Activated T-cell treated with anti-CD3 and anti-CD28 coated beads, Interleukin-2, amount 50 U/mL, for 4 hours (primary cell): Measurements from ENCODE around the gene DRG2. TPM values are rescaled to one million over a fixed set of nuclear protein-coding genes. Genes with fewer than 3 reads are reported as not detected.

ENCODE experiments used
- ATAC-seq, 2 donors: fragments of 200-7000 bp; cut with Tn5 transposase; one replicate each; pipeline ENCODE4 v1.10.0; 2021
- DNase-seq: peaks from one replicate; pipeline ENCODE4 v3.0.0-alpha.2; 2020
- H3K27me3 Mint-ChIP-seq: one replicate; pipeline ENCODE4 v1.8.0; 2021; ENCODE audit warnings: low read depth, mixed read lengths
- H3K36me3 Mint-ChIP-seq: one replicate; pipeline ENCODE4 v1.8.0; 2022; ENCODE audit warnings: mixed read lengths; ENCODE audit not compliant: insufficient read depth
- H3K4me1 Mint-ChIP-seq: one replicate; pipeline ENCODE4 v1.8.0; 2021; ENCODE audit warnings: low read depth, mixed read lengths
- H3K4me3 Mint-ChIP-seq: one replicate; pipeline ENCODE4 v1.8.0; 2021; ENCODE audit warnings: mild to moderate bottlenecking, moderate library complexity, mixed read lengths
- H3K9me3 Mint-ChIP-seq: one replicate; pipeline ENCODE4 v1.8.0; 2021; ENCODE audit warnings: mixed read lengths
- total RNA-seq, 3 donors: library from RNA; stranded (reverse); gene quantifications; one replicate each; pipeline ENCODE4 v1.2.1, GENCODE V29; 2021

The DRG2 gene
- total RNA-seq, 3 donors from 2014 or later: 68.5 to 72.0 (median 70.6) TPM

GRCh38 chr17:18117533-18117932, 29.8 kb downstream of the DRG2 start:
- Mint-ChIP-seq H3K36me3 (peaks cover 2% of the 10 kb centered on the region), H3K27me3 (no peaks in the 10 kb centered on the region), H3K9me3 (peaks cover 4% of the 10 kb centered on the region), H3K4me1 (no peaks in the 10 kb centered on the region), H3K4me3 (no peak overlapping the region)
- no peak for DNase-seq
- no peak for ATAC-seq

DNA sequence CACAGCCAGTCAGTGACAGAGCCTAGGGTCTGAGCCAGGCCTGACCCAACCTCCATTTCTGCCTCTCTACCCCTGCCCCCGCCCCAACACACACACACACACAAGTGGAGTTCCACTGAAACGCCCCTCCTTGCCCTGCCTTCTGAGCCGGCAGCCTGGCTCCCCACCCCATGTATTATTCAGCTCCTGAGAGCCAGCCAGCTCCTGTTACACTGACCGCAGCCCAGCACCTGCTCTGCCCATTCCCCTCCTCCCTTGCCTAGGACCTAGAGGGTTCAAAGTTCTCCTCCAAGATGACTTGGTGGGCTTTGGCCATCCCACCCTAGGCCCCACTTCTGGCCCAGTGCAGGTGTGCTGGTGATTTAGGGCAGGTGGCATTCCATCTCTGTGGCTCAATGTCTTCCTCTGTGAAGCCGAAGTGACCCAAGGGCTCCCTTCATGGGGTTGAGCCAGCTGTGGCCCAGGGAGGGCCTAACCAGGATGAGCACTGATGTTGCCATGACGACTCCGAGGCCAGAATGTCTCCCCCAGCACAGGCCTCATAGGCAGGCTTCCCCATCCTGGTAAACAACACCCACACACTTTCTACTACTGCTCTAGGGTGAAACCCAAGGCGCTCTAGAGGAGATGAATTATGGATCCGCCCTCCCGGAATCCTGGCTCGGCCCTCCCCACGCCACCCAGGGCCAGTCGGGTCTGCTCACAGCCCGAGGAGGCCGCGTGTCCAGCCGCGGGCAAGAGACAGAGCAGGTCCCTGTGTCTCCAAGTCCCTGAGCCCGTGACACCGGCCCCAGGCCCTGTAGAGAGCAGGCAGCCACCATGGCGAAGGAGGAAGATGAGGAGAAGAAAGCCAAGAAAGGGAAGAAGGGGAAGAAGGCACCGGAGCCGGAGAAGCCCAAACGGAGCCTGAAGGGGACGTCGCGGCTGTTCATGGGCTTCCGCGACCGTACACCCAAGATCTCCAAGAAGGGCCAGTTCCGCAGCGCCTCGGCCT, 30.5 kb downstream of the DRG2 start:
- Mint-ChIP-seq H3K4me3 (no peak overlapping the region), H3K36me3 (peaks cover 2% of the 10 kb centered on the region), H3K27me3 (no peaks in the 10 kb centered on the region), H3K9me3 (peaks cover 4% of the 10 kb centered on the region), H3K4me1 (no peaks in the 10 kb centered on the region)
- no peak for DNase-seq
- ATAC-seq: no peak

GRCh38 chr17:18119166-18119745, 31.5 kb downstream of the DRG2 start:
- DNase-seq: no peak
- peaks cover 2% of the 10 kb centered on the region for H3K36me3 Mint-ChIP-seq
- ATAC-seq: no peak
- H3K4me3 Mint-ChIP-seq: no peak overlapping the region
- peaks cover 4% of the 10 kb centered on the region for H3K9me3 Mint-ChIP-seq
- no peaks in the 10 kb centered on the region for H3K27me3 Mint-ChIP-seq
- H3K4me1 Mint-ChIP-seq: no peaks in the 10 kb centered on the region

- no peaks in the 10 kb centered on the region for H3K27me3 Mint-ChIP-seq
- peaks cover 4% of the 10 kb centered on the region for H3K9me3 Mint-ChIP-seq
- peaks cover 2% of the 10 kb centered on the region for H3K36me3 Mint-ChIP-seq
- H3K4me3 Mint-ChIP-seq: no peak overlapping the region
- no peaks in the 10 kb centered on the region for H3K4me1 Mint-ChIP-seq
- DNase-seq (no peak), ATAC-seq (no peak)
Observed at GRCh38 chr17:18119938-18120337, 32.2 kb downstream of the DRG2 start.

DNA sequence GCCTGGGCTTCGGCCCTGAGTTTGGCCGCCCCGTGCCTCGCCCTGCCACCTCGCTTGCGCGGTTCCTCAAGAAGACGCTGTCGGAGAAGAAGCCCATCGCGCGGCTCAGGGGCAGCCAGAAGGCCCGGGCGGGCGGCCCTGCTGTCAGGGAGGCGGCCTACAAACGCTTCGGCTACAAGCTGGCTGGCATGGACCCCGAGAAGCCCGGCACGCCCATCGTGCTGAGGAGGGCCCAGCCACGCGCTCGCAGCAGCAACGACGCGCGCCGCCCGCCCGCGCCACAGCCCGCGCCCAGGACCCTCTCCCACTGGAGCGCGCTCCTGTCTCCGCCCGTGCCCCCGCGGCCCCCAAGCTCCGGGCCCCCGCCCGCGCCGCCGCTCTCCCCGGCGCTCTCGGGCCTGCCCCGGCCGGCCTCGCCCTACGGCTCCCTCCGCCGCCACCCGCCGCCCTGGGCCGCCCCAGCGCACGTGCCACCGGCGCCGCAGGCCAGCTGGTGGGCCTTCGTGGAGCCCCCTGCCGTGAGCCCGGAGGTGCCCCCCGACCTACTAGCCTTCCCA, 32.8 kb downstream of the DRG2 start:
- ATAC-seq (no peak), DNase-seq (no peak)
- Mint-ChIP-seq H3K4me3 (no peak overlapping the region), H3K36me3 (peaks cover 2% of the 10 kb centered on the region), H3K9me3 (peaks cover 4% of the 10 kb centered on the region), H3K27me3 (no peaks in the 10 kb centered on the region), H3K4me1 (no peaks in the 10 kb centered on the region)

DNA sequence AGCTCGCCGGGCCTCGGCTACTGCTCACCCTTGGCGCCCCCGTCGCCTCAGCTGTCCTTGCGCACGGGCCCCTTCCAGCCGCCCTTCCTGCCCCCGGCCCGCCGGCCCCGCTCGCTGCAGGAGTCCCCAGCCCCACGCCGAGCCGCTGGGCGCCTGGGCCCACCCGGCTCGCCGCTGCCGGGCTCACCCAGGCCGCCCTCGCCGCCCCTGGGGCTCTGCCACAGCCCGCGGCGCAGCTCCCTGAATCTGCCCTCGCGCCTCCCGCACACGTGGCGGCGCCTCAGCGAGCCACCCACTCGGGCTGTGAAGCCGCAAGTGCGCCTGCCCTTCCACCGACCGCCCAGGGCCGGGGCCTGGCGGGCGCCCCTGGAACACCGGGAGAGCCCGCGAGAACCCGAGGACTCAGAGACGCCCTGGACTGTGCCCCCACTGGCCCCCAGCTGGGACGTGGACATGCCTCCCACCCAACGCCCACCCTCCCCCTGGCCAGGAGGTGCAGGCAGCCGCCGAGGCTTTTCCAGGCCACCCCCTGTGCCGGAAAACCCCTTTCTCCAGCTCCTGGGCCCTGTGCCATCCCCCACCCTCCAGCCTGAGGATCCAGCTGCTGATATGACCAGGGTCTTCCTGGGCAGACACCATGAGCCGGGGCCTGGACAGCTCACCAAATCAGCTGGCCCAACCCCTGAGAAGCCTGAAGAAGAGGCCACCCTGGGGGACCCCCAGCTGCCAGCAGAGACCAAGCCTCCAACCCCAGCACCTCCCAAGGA, 33.6 kb downstream of the DRG2 start:
- no peak overlapping the region for H3K4me3 Mint-ChIP-seq
- H3K27me3 Mint-ChIP-seq: no peaks in the 10 kb centered on the region
- peaks cover 4% of the 10 kb centered on the region for H3K9me3 Mint-ChIP-seq
- DNase-seq: no peak
- no peaks in the 10 kb centered on the region for H3K4me1 Mint-ChIP-seq
- ATAC-seq: no peak
- H3K36me3 Mint-ChIP-seq: peaks cover 2% of the 10 kb centered on the region

DNA sequence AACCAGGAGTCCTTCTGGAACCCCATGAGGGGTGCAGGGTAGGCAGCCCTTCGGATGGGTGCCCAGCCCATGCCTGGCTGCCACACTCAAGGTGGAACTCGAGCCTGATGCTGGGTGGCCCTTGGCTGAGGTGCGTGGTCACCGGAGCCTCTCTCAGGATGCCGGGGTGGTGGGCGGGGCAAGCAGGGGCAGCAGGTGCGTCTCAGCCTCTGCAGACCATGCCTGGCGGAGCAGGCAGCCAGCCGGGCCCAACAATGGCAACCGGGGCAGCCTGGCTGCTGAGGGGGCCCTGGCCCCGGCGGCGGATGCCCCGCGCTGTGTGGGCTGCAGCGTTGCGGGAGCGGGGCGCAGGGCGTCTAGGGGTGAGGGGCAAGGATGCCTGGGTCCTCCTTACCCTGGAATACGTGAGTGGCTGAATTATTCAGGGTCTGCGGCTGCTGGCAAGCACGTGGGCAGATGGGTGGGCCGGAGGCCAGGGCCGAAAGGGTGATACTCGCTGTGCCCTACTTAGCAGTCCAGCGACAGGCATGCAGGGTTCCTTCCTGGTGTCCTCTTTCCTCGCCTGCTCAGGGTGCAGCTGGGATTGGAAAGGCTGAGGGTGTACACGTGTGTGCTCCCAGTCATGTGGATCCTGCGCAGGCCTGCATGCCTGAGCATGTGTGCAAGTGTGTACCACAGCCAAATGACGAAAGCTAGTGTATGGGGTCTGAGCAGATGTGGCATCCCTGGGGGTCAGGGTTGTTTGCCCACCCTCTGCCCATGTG, 35.4 kb downstream of the DRG2 start:
- ATAC-seq: no peak
- Mint-ChIP-seq H3K36me3 (peaks cover 2% of the 10 kb centered on the region), H3K27me3 (no peaks in the 10 kb centered on the region), H3K9me3 (peaks cover 4% of the 10 kb centered on the region), H3K4me3 (no peak overlapping the region), H3K4me1 (no peaks in the 10 kb centered on the region)
- DNase-seq: no peak

DNA sequence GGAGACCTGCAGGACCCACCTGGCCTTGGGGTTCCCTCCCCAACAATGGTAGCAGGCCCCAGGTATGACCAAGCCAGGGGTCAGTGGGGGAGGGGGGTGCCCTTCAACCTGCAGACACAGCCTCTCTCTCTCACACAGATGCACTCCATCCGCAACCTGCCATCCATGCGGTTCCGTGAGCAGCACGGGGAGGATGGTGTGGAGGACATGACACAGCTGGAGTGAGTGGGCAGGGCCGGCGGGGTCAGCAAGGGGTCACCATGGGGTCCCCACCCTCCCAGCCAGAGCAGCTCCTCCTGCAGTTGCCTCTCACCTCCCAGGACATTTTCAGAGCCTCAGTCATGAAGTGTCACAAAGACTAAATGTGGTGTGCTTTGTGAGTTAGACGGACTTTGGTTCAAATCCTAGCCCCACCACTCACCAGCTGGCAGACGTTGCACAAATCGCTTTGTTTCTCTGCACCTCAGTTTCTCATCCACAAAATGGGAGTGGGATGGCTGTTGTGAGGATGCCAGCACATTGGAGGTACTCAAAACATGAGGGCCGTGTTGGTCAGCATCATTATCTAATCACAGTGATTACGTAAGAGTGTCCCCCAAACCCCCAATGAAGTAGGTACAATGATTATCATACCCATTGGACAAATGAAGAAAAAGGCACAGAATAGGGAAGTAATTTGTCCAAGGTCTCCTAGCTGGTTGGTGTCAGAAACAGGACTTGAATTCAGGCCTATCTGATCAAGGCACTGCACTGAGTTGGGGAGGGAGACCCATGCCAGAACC, 36.8 kb downstream of the DRG2 start:
- H3K4me1 Mint-ChIP-seq: no peaks in the 10 kb centered on the region
- H3K27me3 Mint-ChIP-seq: no peaks in the 10 kb centered on the region
- H3K4me3 Mint-ChIP-seq: no peak overlapping the region
- ATAC-seq (no peak), DNase-seq (no peak)
- peaks cover 2% of the 10 kb centered on the region for H3K36me3 Mint-ChIP-seq
- peaks cover 3% of the 10 kb centered on the region for H3K9me3 Mint-ChIP-seq

DNA sequence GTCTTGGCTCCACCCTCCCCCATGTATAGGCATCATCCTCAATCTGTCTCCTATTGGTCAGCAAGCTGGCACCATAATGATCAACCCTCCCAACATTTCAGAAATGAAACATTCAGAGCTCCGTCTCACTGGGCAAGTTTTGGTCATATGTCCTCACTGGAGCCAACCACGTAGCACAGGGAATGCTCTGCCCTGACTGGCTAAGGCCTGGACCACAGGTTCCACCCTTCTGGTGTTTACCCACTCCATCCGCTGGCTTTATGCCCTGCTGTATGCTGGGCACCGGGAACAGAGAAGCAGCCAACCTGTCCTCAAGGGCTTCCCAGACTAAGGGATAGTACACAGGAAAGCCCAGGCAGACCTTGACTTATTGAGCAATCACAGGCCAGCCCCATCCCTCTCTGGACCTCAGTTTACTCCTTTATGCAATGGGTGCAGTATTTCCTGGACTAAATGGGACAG, 41.3 kb downstream of the DRG2 start:
- H3K4me3 Mint-ChIP-seq: no peak overlapping the region
- H3K4me1 Mint-ChIP-seq: no peaks in the 10 kb centered on the region
- DNase-seq (no peak), ATAC-seq (no peak)
- H3K36me3 Mint-ChIP-seq: no peaks in the 10 kb centered on the region
- H3K27me3 Mint-ChIP-seq: no peaks in the 10 kb centered on the region
- no peaks in the 10 kb centered on the region for H3K9me3 Mint-ChIP-seq

DNA sequence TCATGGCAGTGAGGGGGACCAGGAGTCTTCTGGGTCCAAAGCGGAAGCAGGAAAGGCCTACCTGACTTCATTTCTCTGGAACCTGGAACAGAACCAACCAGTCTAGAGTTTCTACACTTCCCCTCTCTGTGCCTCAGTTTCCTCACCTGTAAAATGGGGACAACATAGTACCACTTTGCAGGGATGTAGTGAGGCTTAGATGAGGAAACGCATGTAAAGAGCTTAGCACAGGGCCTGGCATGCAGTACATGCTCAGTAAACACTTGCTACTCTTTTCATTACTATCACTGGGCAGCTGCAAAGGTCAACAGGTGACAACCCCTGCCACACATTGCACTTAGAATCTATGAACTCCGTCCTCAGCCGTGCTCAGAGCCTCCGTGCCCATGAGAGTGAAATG, 45.0 kb downstream of the DRG2 start:
- Mint-ChIP-seq H3K36me3 (no peaks in the 10 kb centered on the region), H3K27me3 (no peaks in the 10 kb centered on the region), H3K4me1 (no peaks in the 10 kb centered on the region), H3K4me3 (no peak overlapping the region), H3K9me3 (no peaks in the 10 kb centered on the region)
- DNase-seq: no peak
- no peak for ATAC-seq

DNA sequence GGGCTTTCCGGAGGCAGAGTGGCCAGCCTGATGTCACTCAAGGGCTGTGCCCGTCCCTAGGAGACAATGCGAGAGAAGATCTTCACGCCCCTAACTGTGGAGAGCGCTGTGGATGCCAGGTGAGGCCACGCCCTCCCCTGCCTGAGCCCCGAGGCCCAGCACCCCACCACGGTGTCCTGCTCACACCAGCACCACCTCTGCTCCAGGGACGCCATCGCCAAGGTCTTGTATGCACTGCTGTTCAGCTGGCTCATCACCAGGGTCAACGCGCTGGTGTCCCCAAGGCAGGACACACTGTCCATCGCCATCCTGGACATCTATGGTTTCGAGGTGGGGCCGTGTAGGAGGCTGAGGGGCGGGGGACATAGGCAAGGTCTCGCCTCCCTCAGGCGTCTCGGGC, 48.6 kb downstream of the DRG2 start:
- Mint-ChIP-seq H3K27me3 (no peaks in the 10 kb centered on the region), H3K4me3 (no peak overlapping the region), H3K36me3 (no peaks in the 10 kb centered on the region), H3K9me3 (no peaks in the 10 kb centered on the region), H3K4me1 (peaks cover 3% of the 10 kb centered on the region)
- ATAC-seq: no peak
- DNase-seq: no peak

DNA sequence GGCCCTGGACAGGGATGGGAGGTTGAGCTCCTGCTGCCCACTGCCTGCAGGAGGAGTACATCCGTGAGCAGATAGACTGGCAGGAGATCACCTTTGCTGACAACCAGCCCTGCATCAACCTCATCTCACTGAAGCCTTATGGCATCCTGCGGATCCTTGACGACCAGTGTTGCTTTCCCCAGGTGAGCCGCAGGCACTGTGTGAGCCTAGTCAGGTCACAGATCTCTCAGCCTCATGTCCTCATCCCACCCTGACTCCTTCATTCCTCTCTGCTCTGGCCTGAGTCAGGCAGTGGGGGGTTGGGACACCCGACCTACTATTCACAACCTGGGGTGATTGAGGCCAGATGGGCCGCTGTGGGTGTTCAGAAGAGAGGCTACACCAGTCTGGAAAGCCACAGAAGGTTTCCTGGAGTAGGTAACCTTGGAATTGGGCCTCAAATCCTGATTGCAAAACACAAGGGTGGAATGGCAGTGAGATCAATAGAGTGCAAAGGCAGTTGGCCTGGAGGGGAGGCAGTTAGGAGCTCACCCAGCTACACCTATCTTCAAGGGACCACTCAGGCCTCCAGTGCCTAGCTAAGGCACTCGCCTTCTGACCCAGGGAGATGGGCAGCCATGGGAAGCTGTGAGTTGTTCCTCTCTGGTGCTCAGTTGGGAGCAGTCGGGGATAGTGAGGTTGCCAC, 50.5 kb downstream of the DRG2 start:
- Mint-ChIP-seq H3K4me3 (no peak overlapping the region), H3K9me3 (no peaks in the 10 kb centered on the region), H3K4me1 (peaks cover 3% of the 10 kb centered on the region), H3K27me3 (no peaks in the 10 kb centered on the region), H3K36me3 (no peaks in the 10 kb centered on the region)
- ATAC-seq: no peak
- no peak for DNase-seq

- ATAC-seq (no peak), DNase-seq (no peak)
- H3K9me3 Mint-ChIP-seq: no peaks in the 10 kb centered on the region
- no peak overlapping the region for H3K4me3 Mint-ChIP-seq
- H3K36me3 Mint-ChIP-seq: no peaks in the 10 kb centered on the region
- no peaks in the 10 kb centered on the region for H3K27me3 Mint-ChIP-seq
- H3K4me1 Mint-ChIP-seq: peaks cover 3% of the 10 kb centered on the region
Observed at GRCh38 chr17:18139092-18139491, 51.3 kb downstream of the DRG2 start.
